Measurements from ENCODE around the gene GPR162.

DNA sequence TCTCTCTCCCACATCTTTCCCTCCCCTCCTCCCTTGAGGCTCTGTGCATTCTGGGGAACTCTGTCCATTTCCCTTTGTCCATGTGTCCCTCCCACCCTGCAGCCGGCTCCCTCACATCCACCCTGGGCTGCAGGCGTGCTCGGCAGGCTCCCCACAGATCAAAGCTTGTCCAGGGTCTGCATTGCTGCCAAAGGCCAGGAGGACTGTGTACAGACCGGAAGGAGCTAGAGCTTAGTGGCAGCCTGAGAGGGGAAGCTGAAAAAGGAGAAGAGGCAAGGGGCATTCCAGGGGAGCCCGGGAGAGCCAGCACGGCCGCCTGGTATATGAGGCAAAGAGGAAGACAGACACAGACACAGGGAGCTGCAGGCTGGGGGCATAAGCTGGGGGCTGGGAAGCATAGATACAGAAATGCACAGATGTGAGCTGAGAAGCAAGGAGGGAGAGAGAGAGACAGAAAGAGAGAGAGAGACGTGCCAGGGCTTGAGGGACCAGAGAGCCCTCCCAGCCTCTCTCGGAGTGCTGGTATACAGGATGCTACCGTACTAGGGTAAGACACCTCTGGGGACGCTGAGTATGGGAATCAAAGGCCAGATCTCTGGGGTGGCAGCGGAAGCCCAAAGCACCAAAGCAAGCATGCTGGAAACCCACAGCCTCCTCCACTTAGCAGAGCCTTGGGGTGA lies 29.0 kb upstream of the GPR162 start:
- TF ChIP-seq, protein P1, sequence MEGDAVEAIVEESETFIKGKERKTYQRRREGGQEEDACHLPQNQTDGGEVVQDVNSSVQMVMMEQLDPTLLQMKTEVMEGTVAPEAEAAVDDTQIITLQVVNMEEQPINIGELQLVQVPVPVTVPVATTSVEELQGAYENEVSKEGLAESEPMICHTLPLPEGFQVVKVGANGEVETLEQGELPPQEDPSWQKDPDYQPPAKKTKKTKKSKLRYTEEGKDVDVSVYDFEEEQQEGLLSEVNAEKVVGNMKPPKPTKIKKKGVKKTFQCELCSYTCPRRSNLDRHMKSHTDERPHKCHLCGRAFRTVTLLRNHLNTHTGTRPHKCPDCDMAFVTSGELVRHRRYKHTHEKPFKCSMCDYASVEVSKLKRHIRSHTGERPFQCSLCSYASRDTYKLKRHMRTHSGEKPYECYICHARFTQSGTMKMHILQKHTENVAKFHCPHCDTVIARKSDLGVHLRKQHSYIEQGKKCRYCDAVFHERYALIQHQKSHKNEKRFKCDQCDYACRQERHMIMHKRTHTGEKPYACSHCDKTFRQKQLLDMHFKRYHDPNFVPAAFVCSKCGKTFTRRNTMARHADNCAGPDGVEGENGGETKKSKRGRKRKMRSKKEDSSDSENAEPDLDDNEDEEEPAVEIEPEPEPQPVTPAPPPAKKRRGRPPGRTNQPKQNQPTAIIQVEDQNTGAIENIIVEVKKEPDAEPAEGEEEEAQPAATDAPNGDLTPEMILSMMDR (conservative IDR thresholded peaks at IDR 0.05; ENCODE audit: low read depth, low read length): no peak
- TF ChIP-seq EZH2phosphoT487 (IDR thresholded peaks at IDR 0.05; ENCODE audit: borderline replicate concordance, low read length): no peak

Data from PC-3 (cell line).